Neural cell (in vitro differentiated cells): ENCODE data around the gene H1-8. TPM values are rescaled to one million over a fixed set of nuclear protein-coding genes. Genes with fewer than 3 reads are reported as not detected.

Source experiments
- H2AFZ ChIP-seq: fragments of 200-600, 300-800 bp; sonication (generic), shearing (Covaris generic); 2 replicates; pipeline ENCODE4 v1.6.0; 2014; ENCODE audit warnings: low read depth, mild to moderate bottlenecking, antibody characterized with exemption, low read length, moderate library complexity
- H3F3A ChIP-seq: fragments of 200-600 bp; shearing (Covaris generic); 2 replicates; pipeline ENCODE4 v1.6.1; 2016; ENCODE audit warnings: mild to moderate bottlenecking, moderate library complexity, mixed read lengths, antibody characterized with exemption, low read length; ENCODE audit not compliant: insufficient read depth, poor library complexity, severe bottlenecking
- H3K27ac ChIP-seq: fragments of 200-600, 300-800 bp; sonication (generic), shearing (Covaris generic); 2 replicates; pipeline ENCODE4 v1.5.1; 2014; ENCODE audit warnings: mild to moderate bottlenecking, low read length, moderate library complexity
- H3K27me3 ChIP-seq: fragments of 300-800, 200-600 bp; sonication (generic), shearing (Covaris generic); 2 replicates; pipeline ENCODE4 v1.6.0; 2014; ENCODE audit warnings: mild to moderate bottlenecking, low read depth, low read length, moderate library complexity; ENCODE audit not compliant: insufficient read depth
- H3K36me3 ChIP-seq: fragments of 300-800, 200-600 bp; sonication (generic), shearing (Covaris generic); 2 replicates; pipeline ENCODE4 v1.5.1; 2014; ENCODE audit warnings: mild to moderate bottlenecking, antibody characterized with exemption, low read length, moderate library complexity; ENCODE audit not compliant: insufficient read depth
- H3K4me2 ChIP-seq: fragments of 300-800, 200-600 bp; sonication (generic), shearing (Covaris generic); 2 replicates; pipeline ENCODE4 v1.6.0; 2014; ENCODE audit warnings: mild to moderate bottlenecking, low read length
- H3K4me3 ChIP-seq: fragments of 300-800, 200-600 bp; sonication (generic), shearing (Covaris generic); 2 replicates; pipeline ENCODE4 v1.5.1; 2014; ENCODE audit warnings: mild to moderate bottlenecking, low read length, moderate library complexity
- H3K79me2 ChIP-seq: fragments of 200-600 bp; shearing (Covaris generic); replicated peaks from 2 replicates; pipeline ENCODE4 v1.6.0; 2014; ENCODE audit warnings: mild to moderate bottlenecking, low read length, moderate library complexity; ENCODE audit not compliant: insufficient read depth
- H3K9ac ChIP-seq: fragments of 300-800, 200-600 bp; sonication (generic), shearing (Covaris generic); 2 replicates; pipeline ENCODE4 v1.6.1; 2016; ENCODE audit warnings: mild to moderate bottlenecking, low read length, mixed read lengths
- H3K9me2 ChIP-seq: fragments of 200-600 bp; shearing (Covaris generic); 2 replicates; pipeline ENCODE4 v1.6.1; 2016; ENCODE audit warnings: mild to moderate bottlenecking, low read length, mixed read lengths; ENCODE audit not compliant: insufficient read depth
- H3K9me3 ChIP-seq: fragments of 200-600, 300-800 bp; sonication (generic), shearing (Covaris generic); 2 replicates; pipeline ENCODE4 v1.6.1; 2016; ENCODE audit warnings: mild to moderate bottlenecking, mixed run types, low read length, moderate library complexity, mixed read lengths
- H4K20me1 ChIP-seq: fragments of 200-600 bp; shearing (Covaris generic); 2 replicates; pipeline ENCODE4 v1.6.1; 2016; ENCODE audit warnings: mild to moderate bottlenecking, mixed run types; ENCODE audit not compliant: insufficient read depth
- CTCF ChIP-seq: fragments of 450-650 bp; IDR thresholded peaks from 2 replicates; pipeline ENCODE4 v1.5.1; 2014; ENCODE audit warnings: antibody characterized with exemption, mild to moderate bottlenecking, moderate library complexity; ENCODE audit not compliant: poor library complexity, severe bottlenecking
- EP300 ChIP-seq: fragments of 450-650 bp; conservative IDR thresholded peaks from 2 replicates; pipeline ENCODE4 v1.6.1; 2014; ENCODE audit warnings: antibody characterized with exemption, mild to moderate bottlenecking, moderate library complexity; ENCODE audit not compliant: poor library complexity, severe bottlenecking
- EZH2 ChIP-seq: fragments of 200-600, 300-800 bp; shearing (Covaris generic), sonication (generic); IDR thresholded peaks from 2 replicates; pipeline ENCODE4 v1.6.1; 2014; ENCODE audit warnings: antibody characterized with exemption, low read length, borderline replicate concordance, mild to moderate bottlenecking; ENCODE audit not compliant: insufficient read depth, poor library complexity, severe bottlenecking
- MXI1 ChIP-seq: fragments of 450-650 bp; conservative IDR thresholded peaks from 2 replicates; pipeline ENCODE4 v1.6.1; 2014; ENCODE audit warnings: antibody characterized with exemption, mild to moderate bottlenecking; ENCODE audit not compliant: poor library complexity, severe bottlenecking
- POLR2AphosphoS5 ChIP-seq: IDR thresholded peaks from 2 replicates; pipeline ENCODE4 v1.6.1; 2012
- RAD21 ChIP-seq: fragments of 450-650 bp; conservative IDR thresholded peaks from 2 replicates; pipeline ENCODE4 v1.6.1; 2014; ENCODE audit warnings: antibody characterized with exemption, mild to moderate bottlenecking, moderate library complexity
- REST ChIP-seq: IDR thresholded peaks from 2 replicates; pipeline ENCODE4 v1.6.1; 2012; ENCODE audit warnings: borderline replicate concordance
- SMC3 ChIP-seq: fragments of 450-650 bp; conservative IDR thresholded peaks from 2 replicates; pipeline ENCODE4 v1.6.1; 2014; ENCODE audit warnings: antibody characterized with exemption, mild to moderate bottlenecking, moderate library complexity; ENCODE audit not compliant: poor library complexity
- TAF1 ChIP-seq: IDR thresholded peaks from 2 replicates; pipeline ENCODE4 v1.6.1; 2012; ENCODE audit warnings: low read depth
- polyA plus RNA-seq: library from polyadenylated mRNA; depleted of rRNA; stranded (reverse); fragments of >200 nt; gene quantifications from 2 replicates; pipeline ENCODE4 v1.2.3, GENCODE V29; 2014

H1-8 gene
- polyA plus RNA-seq, 1 donor from 2014 or later = not detected

GRCh38 chr3:129540776-129541516 is 2.0 kb upstream of the H1-8 start:
- Histone ChIP-seq H3K9ac (no peak overlapping the region), H3K27me3 (no peaks in the 10 kb centered on the region), H3K79me2 (no peaks in the 10 kb centered on the region), H3K4me3 (no peak overlapping the region), H3K27ac (no peak overlapping the region), H3F3A (no peaks in the 10 kb centered on the region), H4K20me1 (no peaks in the 10 kb centered on the region), H3K36me3 (no peaks in the 10 kb centered on the region), H3K4me2 (no peak overlapping the region), H2AFZ (no peak overlapping the region), H3K9me3 (no peaks in the 10 kb centered on the region), H3K9me2 (no peaks in the 10 kb centered on the region)
- TF ChIP-seq MXI1 = no peak
- no peak for TF ChIP-seq RAD21
- no peak for TF ChIP-seq CTCF
- no peak for TF ChIP-seq EZH2
- no peak for TF ChIP-seq POLR2AphosphoS5
- no peak for TF ChIP-seq EP300
- TF ChIP-seq TAF1 = no peak
- no peak for TF ChIP-seq SMC3
- TF ChIP-seq REST = no peak

GRCh38 chr3:129542747-129543146 is 228 bp upstream of the H1-8 start:
- Histone ChIP-seq H3K27ac (no peak overlapping the region), H3K9ac (no peak overlapping the region), H3K79me2 (no peaks in the 10 kb centered on the region), H3K4me2 (no peak overlapping the region), H3K36me3 (no peaks in the 10 kb centered on the region), H3K9me3 (no peaks in the 10 kb centered on the region), H3K9me2 (no peaks in the 10 kb centered on the region), H3K27me3 (no peaks in the 10 kb centered on the region), H3K4me3 (no peak overlapping the region), H4K20me1 (no peaks in the 10 kb centered on the region), H3F3A (no peaks in the 10 kb centered on the region), H2AFZ (no peak overlapping the region)
- TF ChIP-seq EZH2 (no peak), MXI1 (no peak), POLR2AphosphoS5 (no peak), EP300 (no peak), SMC3 (no peak), REST (no peak), CTCF (no peak), TAF1 (no peak), RAD21 (no peak)
